Right cardiac atrium (tissue), 5 donors: ENCODE data around the gene KCTD20. TPM values are rescaled to one million over a fixed set of nuclear protein-coding genes. Genes with fewer than 3 reads are reported as not detected.
"Not testable (repeated sequence)": the region's sequence is repeated elsewhere in the genome, so short reads cannot be mapped to it uniquely, and the experiment has no call there.

Experiments used
- ATAC-seq, 2 donors: fragments of 200-7000 bp; cut with Tn5 transposase; one replicate each; pipeline versions ENCODE4 v1.8.0 to v1.9.1; 2020; ENCODE audit warnings: moderate library complexity in 2 of 2, mild to moderate bottlenecking in 1 of 2
- DNase-seq, 3 donors: peaks; one replicate each; pipeline ENCODE4 v3.0.0-alpha.2; 2020
- H3K27ac ChIP-seq: one replicate; pipeline ENCODE4 v1.5.1; 2013; ENCODE audit warnings: mild to moderate bottlenecking, low read length, control low read depth, moderate library complexity
- H3K27me3 ChIP-seq: one replicate; pipeline ENCODE4 v1.6.1; 2013; ENCODE audit not compliant: control insufficient read depth, insufficient read depth
- H3K4me1 ChIP-seq: one replicate; pipeline ENCODE4 v1.6.1; 2013; ENCODE audit warnings: low read length; ENCODE audit not compliant: control insufficient read depth, insufficient read depth
- H3K4me3 ChIP-seq: one replicate; pipeline ENCODE4 v1.5.1; 2013; ENCODE audit warnings: low read length, control low read depth
- H3K9me3 ChIP-seq: one replicate; pipeline ENCODE4 v1.6.1; 2013; ENCODE audit warnings: low read length; ENCODE audit not compliant: control insufficient read depth
- WGBS: extraction: QIAGEN DNeasy Blood & Tissue Kit; methylation state at CpG from one replicate; pipeline ENCODE4 v1.1.7; 2013; 5-methylcytosine and 5-hydroxymethylcytosine counted together
- intact Hi-C, 4 donors: fragments of 100-400 bp; cut with DNase I; formaldehyde crosslinking; loops; one replicate each; pipeline versions ENCODE4 v1.11.0 to v1.14.0; 2022 to 2023
- polyA plus RNA-seq: library from polyadenylated mRNA; stranded (reverse); fragments of 200-250 nt; gene quantifications from one replicate; pipeline ENCODE4 v1.2.3, GENCODE V29; 2013
- total RNA-seq, 4 donors: library from RNA; stranded (reverse); fragmentation: NEBNext Ultra II Directional; extraction: Animal tissue kit (Norgen Biotek cat#: 25700); gene quantifications; one replicate each; pipeline ENCODE4 v1.2.1, GENCODE V29; 2021
- donor health status: healthy with polysubstance abuse.
- donor health status: DM: no; HTN: yes; CAD: no.
- donor health status: DM: no; HTN: no; CAD: no.
- donor health status: DM: no; HTN: yes; CAD: no; lungs with severe emphysema.
- donor health status: DM: yes; HTN: yes; CAD: no.

Gene KCTD20
- total and polyA plus RNA-seq, 5 donors = 12.9 to 31.5 (median 25.8) TPM

DNA sequence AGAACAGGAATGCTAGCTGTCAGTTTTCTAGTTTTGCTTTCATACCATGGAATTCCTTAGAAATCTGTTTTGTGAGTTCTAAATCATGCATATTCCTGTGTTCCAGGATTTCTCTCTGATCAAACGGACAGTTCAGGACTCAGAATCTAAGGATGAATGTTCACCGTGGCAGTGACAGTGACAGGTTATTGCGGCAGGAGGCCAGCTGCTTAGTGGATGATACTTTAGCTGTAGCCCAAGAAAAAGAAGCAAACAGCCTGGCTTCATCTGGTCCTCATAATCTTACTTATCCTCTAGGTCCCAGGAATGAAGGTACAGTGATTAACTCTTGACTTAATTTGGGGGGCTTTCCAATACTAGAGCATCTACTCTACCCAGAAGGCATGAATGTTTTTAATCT is 27.1 kb downstream of the KCTD20 start:
- 88% methylated on average over 3 of the region's 3 CpGs for WGBS
- ATAC-seq (no peak), DNase-seq (no peak)
- intact Hi-C loops = no loop called here
- Histone ChIP-seq H3K27ac (no peak overlapping the region), H3K4me3 (no peak overlapping the region), H3K4me1 (no peaks in the 10 kb centered on the region), H3K27me3 (no peaks in the 10 kb centered on the region), H3K9me3 (no peaks in the 10 kb centered on the region)

DNA sequence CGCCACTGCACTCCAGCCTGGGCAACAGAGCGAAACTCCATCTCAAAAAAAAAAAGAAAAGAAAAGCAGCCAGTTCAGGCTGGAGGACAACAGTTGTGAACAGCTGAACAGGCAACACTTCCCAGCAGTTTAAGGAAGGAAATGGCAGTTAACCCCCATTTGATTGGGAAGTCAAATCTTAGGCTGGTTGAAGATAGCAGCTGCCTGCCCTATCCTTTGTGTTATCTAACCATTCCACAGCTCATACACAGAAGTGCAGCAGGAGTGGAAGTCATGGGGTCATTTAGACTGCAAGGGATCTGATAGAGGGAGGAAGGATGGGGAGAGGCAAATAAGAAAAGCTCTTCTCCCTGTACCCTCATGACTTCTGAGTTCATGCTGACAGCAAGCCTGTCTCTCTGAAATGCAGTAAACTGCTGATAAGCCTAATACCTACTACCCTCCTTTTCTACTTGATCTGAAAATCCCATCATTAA is 35.3 kb downstream of the KCTD20 start:
- peaks cover 3% of the 10 kb centered on the region for H3K4me1 ChIP-seq
- no peak overlapping the region for H3K4me3 ChIP-seq
- ATAC-seq = no peak
- H3K27me3 ChIP-seq = no peaks in the 10 kb centered on the region
- 86% methylated on average over 2 of the region's 2 CpGs for WGBS
- H3K27ac ChIP-seq = no peak overlapping the region
- H3K9me3 ChIP-seq = no peaks in the 10 kb centered on the region
- intact Hi-C loops = no loop called here
- DNase-seq = no peak

DNA sequence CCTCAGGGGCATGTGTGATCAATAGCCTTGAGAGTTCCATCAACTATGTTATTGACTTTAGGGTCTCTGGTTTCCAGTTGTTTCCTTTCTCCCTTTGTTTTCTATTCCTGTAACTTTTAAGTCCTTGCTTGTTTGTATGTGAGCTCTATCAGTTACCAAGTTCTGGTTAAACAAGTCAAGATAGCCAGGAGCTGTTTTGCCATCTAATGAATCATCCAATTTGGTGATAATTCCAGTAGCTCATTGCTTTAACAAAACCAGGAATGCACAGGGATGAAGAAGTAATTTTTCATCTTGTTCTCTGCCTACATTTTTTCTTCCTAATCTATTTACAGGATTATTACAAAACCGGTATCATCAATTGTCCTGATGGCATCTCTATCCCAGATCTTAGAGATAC is 36.5 kb downstream of the KCTD20 start:
- Histone ChIP-seq H3K4me1 (peaks cover 3% of the 10 kb centered on the region), H3K27ac (no peak overlapping the region), H3K4me3 (no peak overlapping the region), H3K27me3 (no peaks in the 10 kb centered on the region), H3K9me3 (no peaks in the 10 kb centered on the region)
- 89% methylated on average over 1 of the region's 1 CpG for WGBS
- ATAC-seq (no peak), DNase-seq (no peak)
- intact Hi-C loops = no loop called here

GRCh38 chr6:36483326-36483725 is 40.5 kb downstream of the KCTD20 start:
- H3K9me3 ChIP-seq, H3K4me1 ChIP-seq, H3K4me3 ChIP-seq, intact Hi-C loops, H3K27ac ChIP-seq, DNase-seq, ATAC-seq, H3K27me3 ChIP-seq: not testable (repeated sequence)
- 96% methylated on average over 5 of the region's 5 CpGs for WGBS

DNA sequence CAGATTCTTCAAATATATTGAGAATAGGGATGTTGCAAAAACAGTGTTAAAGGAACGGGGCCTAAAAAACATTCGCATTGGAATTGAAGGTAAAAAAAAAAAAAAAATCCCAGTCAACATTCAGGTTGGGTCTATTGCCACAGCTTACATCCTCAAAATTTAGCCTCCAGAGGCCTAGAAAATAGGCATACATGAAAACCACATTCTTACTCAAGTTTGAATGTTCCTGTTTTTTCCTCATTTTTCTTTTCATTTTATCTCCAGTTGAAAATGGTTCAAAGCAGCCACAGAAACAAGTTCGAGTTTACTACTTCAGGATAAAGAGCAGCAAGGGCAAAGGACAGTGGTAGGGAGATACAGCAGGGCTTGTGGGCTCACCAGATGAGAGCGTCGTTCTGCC is 41.9 kb downstream of the KCTD20 start:
- no peak for DNase-seq
- ATAC-seq = no peak
- H3K27ac ChIP-seq = no peak overlapping the region
- 85% methylated on average over 5 of the region's 5 CpGs for WGBS
- intact Hi-C loops = no loop called here
- no peak overlapping the region for H3K4me3 ChIP-seq
- no peaks in the 10 kb centered on the region for H3K4me1 ChIP-seq
- H3K27me3 ChIP-seq = no peaks in the 10 kb centered on the region
- no peaks in the 10 kb centered on the region for H3K9me3 ChIP-seq

GRCh38 chr6:36487698-36488097 is 44.9 kb downstream of the KCTD20 start:
- intact Hi-C loops = no loop called here
- 96% methylated on average over 1 of the region's 1 CpG for WGBS
- no peak overlapping the region for H3K27ac ChIP-seq

DNA sequence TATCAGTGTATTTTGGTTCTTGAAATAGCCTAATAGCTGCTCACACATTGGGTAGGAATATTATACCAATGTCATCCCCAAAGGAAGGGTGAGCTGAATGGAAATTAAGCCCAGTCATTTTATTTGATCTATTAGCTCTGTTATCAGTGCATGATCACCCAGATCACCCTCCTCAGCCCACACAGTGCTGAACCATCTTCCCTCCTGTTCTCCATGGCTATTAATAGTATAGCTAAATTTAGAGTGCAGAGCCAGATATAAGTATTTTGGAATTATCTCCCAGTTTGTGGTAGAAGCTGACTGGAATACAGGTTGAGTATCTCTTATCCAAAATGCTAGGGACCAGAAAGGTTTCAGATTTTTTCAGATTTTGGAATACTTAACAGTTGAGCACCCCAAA is 45.4 kb downstream of the KCTD20 start:
- peak in 1 of 2 donors; percentile 47 for ATAC-seq
- DNase-seq = no peak
- no peaks in the 10 kb centered on the region for H3K9me3 ChIP-seq
- intact Hi-C loops = no loop called here
- H3K27ac ChIP-seq = peak overlapping the region; percentile 37
- no peaks in the 10 kb centered on the region for H3K27me3 ChIP-seq
- H3K4me1 ChIP-seq = no peaks in the 10 kb centered on the region
- no peak overlapping the region for H3K4me3 ChIP-seq

More at GRCh38 chr6:36487698-36488097, 44.9 kb downstream of the KCTD20 start:
- Histone ChIP-seq H3K4me3 (no peak overlapping the region), H3K4me1 (no peaks in the 10 kb centered on the region), H3K27me3 (no peaks in the 10 kb centered on the region), H3K9me3 (no peaks in the 10 kb centered on the region)
- ATAC-seq (no peak), DNase-seq (no peak)

DNA sequence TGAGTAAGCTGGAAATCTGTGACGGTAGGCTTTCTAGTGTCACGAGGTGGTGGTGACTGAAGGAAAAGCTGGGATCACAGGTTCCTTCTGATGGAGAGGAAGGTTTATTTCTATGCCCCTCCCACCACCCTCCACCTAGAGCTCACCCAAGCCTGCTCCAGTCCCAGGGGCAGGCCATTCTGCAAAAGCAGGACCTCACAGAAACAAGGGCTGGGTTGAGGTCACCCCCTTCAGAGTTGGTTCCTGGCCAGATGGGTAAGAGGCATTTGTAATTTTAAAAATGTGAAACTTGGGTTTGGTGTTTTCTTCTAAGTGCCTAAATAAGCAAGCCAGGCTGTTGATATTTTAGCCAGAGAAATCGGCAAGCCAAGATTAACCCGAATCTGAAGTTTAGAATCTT is 46.6 kb downstream of the KCTD20 start:
- Histone ChIP-seq H3K4me1 (no peaks in the 10 kb centered on the region), H3K27me3 (no peaks in the 10 kb centered on the region), H3K4me3 (no peak overlapping the region), H3K27ac (no peak overlapping the region), H3K9me3 (no peaks in the 10 kb centered on the region)
- 88% methylated on average over 4 of the region's 4 CpGs for WGBS
- no peak for ATAC-seq
- DNase-seq = no peak
- intact Hi-C loops = no loop called here

DNA sequence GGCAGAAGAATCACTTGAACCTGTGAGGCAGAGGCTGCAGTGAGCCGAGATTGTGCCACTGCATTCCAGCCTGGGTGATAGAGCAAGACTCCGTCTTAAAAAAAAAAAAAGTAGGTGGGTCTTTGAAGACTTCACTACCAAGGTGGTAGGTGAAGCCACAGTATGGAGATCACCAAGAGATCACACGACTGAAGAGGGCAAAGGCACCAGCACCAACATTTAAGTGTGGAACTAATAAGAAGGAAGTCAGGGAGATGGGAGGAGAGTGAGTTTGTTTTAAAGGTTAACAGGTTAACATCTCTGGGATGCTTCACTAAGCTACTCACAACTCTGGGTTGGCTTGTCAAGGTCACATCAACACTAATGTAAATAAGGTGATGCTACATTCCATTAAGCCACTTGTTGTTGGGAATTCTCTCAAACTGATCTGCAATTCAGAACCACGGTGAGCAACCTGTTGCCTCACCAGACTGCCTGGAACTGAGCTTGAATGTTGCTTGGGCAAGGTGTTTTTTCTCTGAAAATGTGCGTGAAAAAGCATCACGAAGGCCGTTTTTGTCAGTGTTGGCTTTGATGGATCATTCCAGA is 48.7 kb downstream of the KCTD20 start:
- Histone ChIP-seq H3K4me3 (no peak overlapping the region), H3K4me1 (no peaks in the 10 kb centered on the region), H3K27ac (no peak overlapping the region), H3K9me3 (no peaks in the 10 kb centered on the region), H3K27me3 (no peaks in the 10 kb centered on the region)
- DNase-seq (no peak), ATAC-seq (no peak)
- intact Hi-C loops = no loop called here
- 88% methylated on average over 7 of the region's 7 CpGs for WGBS

DNA sequence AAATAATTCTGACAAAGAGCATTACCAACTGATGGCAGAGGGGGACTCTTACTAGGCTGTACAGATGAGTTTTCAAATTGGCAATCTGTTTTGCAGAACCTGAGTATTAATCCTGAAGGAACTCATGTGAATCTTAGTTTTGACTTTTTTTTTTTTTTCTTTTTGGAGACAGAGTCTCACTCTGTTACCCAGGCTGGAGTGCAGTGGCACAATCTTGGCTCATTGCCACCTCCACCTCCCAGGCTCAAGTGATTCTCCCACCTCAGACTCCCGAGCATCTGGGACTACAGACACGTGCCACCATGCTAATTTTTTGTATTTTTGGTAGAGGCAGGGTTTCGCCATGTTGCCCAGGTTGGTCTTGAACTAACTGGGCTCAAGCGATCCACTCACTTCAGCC is 49.3 kb downstream of the KCTD20 start:
- WGBS = 71% methylated on average over 4 of the region's 4 CpGs
- Histone ChIP-seq H3K27me3 (no peaks in the 10 kb centered on the region), H3K9me3 (no peaks in the 10 kb centered on the region), H3K4me3 (no peak overlapping the region), H3K27ac (no peak overlapping the region), H3K4me1 (no peaks in the 10 kb centered on the region)
- intact Hi-C loops = no loop called here
- DNase-seq (no peak), ATAC-seq (no peak)

GRCh38 chr6:36492621-36493020 is 49.8 kb downstream of the KCTD20 start:
- Histone ChIP-seq H3K27me3 (no peaks in the 10 kb centered on the region), H3K4me3 (no peak overlapping the region), H3K9me3 (no peaks in the 10 kb centered on the region), H3K27ac (no peak overlapping the region), H3K4me1 (no peaks in the 10 kb centered on the region)
- ATAC-seq (no peak), DNase-seq (no peak)
- intact Hi-C loops = no loop called here
- WGBS = 86% methylated on average over 1 of the region's 1 CpG

GRCh38 chr6:36493319-36493718 is 50.5 kb downstream of the KCTD20 start:
- no peak overlapping the region for H3K4me3 ChIP-seq
- no peaks in the 10 kb centered on the region for H3K9me3 ChIP-seq
- H3K27me3 ChIP-seq = no peaks in the 10 kb centered on the region
- WGBS = 86% methylated on average over 6 of the region's 6 CpGs
- H3K4me1 ChIP-seq = no peaks in the 10 kb centered on the region
- intact Hi-C loops = no loop called here
- DNase-seq (no peak), ATAC-seq (no peak)
- H3K27ac ChIP-seq = no peak overlapping the region
